HUES48 (cell line): ENCODE measurements around the gene RBM20.

Source experiments
- H3K27ac ChIP-seq: one replicate; pipeline ENCODE4 v1.7.0; 2013; ENCODE audit warnings: low read depth, low read length, inconsistent platforms
- H3K27me3 ChIP-seq: 2 replicates; pipeline ENCODE4 v1.6.1; 2013; ENCODE audit warnings: mild to moderate bottlenecking, low read length; ENCODE audit not compliant: control insufficient read depth, insufficient read depth
- H3K36me3 ChIP-seq: 2 replicates; pipeline ENCODE4 v1.6.1; 2013; ENCODE audit warnings: low read length; ENCODE audit not compliant: control insufficient read depth, insufficient read depth
- H3K4me1 ChIP-seq: 2 replicates; pipeline ENCODE4 v1.6.1; 2013; ENCODE audit warnings: mild to moderate bottlenecking, low read length; ENCODE audit not compliant: control insufficient read depth, insufficient read depth
- H3K4me3 ChIP-seq: 2 replicates; pipeline ENCODE4 v1.5.1; 2013; ENCODE audit warnings: mild to moderate bottlenecking, low read depth, low read length
- H3K9ac ChIP-seq: 2 replicates; pipeline ENCODE4 v1.6.1; 2013; ENCODE audit warnings: mild to moderate bottlenecking, low read depth, low read length, moderate library complexity
- H3K9me3 ChIP-seq: 2 replicates; pipeline ENCODE4 v1.6.1; 2013; ENCODE audit warnings: low read length; ENCODE audit not compliant: control insufficient read depth, insufficient read depth

Gene RBM20

DNA sequence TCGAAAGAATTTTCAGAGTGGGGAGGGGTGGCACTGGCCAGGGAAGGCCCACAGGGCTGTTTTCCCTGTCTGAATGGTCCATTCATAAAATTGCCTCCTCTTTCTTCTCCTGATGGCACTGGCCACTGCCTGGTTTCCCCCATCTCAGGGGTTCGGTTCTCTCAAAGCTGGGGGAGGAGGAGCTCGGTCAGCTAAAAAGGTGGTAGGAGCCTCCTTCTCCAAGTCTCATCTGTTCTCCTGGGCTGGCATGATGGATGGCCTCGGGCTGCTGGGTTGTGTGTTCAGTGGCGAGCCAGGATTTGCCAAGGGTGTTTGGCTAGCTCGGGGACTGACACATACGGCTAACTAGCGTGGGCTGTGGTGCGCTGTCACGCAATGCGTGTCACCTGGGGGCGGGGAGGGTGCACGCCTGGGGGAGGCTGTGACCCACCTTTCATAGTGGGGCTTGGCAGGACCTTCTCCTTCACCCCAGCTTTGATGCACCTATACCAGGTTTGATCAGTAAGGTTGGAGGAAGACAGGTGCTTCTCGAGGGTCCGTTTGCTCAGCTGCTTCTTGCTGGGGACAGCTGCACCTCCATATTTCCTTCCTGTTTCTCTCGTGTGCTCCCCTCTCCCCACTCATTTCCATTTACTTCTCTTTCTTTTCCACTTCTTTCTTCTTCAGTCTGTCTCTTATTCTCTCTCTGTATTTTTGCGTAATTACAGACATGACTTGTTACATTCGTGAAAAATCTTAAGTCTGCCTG, 36.3 kb downstream of the RBM20 start:
- H3K27me3 ChIP-seq: no peaks in the 10 kb centered on the region
- H3K4me3 ChIP-seq: no peak overlapping the region
- H3K36me3 ChIP-seq: no peaks in the 10 kb centered on the region
- H3K4me1 ChIP-seq: peaks cover 18% of the 10 kb centered on the region
- no peak overlapping the region for H3K27ac ChIP-seq
- no peak overlapping the region for H3K9ac ChIP-seq
- H3K9me3 ChIP-seq: no peaks in the 10 kb centered on the region

DNA sequence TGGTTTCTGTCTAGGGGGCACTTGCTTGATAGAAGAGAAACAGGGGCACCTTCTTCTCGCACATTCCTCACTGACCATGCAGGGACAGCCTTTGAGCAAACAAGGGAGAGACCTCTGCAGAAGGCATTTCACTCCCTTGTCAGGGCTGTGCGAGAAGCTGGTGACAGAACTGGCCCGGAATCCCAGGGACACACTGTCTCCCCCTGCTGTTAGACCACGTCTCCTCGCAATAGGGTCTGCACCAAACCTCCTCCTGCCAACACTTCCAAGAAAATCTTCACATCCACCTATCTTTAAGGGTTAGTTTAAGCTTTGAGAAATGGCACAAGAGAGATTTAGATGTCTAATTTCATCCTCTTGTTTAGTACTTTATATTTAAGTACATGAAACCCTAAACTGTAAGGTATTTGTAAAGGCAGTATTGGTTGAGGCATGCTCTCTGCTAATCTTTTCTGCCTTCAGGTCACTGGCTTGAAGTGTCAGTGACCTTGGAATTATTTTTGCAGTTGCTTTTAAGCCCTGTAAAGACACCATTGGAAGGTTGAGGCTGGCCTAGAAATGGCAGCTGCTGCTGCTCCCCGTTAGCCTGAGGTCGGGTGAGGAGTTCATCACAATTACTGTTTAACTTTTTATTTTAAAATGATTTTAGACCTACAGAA, 37.0 kb downstream of the RBM20 start:
- no peak overlapping the region for H3K9ac ChIP-seq
- no peaks in the 10 kb centered on the region for H3K9me3 ChIP-seq
- H3K27me3 ChIP-seq: no peaks in the 10 kb centered on the region
- peak overlapping the region; percentile 39 for H3K27ac ChIP-seq
- no peaks in the 10 kb centered on the region for H3K36me3 ChIP-seq
- no peak overlapping the region for H3K4me3 ChIP-seq
- H3K4me1 ChIP-seq: peaks cover 19% of the 10 kb centered on the region

DNA sequence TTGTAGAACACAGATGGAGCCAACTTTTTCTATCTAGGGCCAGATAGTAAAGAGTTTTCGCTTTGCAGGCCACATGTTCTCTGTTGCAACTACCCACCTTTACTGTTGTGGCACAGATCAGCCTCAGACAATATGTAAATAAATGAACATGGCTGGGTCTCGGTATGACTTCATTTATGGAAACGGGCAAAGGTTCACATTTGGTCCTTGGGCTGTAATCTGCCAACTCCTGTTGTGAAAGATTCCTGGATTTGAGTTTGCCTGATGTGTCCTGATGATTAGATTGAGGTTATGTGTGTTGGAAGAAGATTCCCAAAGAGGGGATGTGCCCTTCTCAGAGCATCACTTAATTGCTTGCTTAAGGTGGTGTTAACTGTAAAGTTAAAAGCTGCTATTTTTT, 38.2 kb downstream of the RBM20 start:
- Histone ChIP-seq H3K4me1 (peaks cover 19% of the 10 kb centered on the region), H3K36me3 (no peaks in the 10 kb centered on the region), H3K4me3 (no peak overlapping the region), H3K27me3 (no peaks in the 10 kb centered on the region), H3K27ac (no peak overlapping the region), H3K9ac (no peak overlapping the region), H3K9me3 (no peaks in the 10 kb centered on the region)

DNA sequence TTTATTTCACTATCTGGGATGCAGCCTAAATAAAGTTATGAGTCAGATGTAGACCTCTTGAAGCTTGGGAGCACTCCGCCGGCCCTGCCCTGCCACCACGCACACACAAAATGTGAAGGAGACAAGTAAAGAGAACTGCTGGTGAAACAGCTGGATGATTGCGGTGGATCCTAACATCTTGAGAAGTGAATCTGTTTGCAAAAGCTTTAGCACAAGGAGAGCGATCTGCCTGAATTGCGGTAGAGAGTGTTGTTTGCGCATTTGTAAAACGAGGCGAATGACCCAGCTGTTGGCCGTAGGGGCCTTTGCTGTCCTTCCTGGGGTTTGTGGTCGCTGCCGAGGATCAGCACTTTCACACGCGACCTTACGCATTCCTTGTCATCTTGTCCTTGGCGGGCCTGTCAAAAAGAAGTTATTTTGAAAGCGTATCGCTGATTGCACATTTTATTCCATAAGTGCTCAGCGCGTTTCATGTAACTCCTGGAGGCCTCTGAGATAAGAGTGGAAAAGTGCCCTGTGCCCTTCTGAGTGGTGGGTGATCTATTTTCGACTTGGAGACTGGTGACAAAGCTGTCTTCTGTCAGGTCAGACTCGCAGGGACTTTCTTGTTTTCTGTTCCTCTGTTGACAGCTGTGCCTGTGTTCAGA, 40.8 kb downstream of the RBM20 start:
- peaks cover 19% of the 10 kb centered on the region for H3K4me1 ChIP-seq
- H3K9me3 ChIP-seq: no peaks in the 10 kb centered on the region
- H3K9ac ChIP-seq: no peak overlapping the region
- no peaks in the 10 kb centered on the region for H3K27me3 ChIP-seq
- H3K36me3 ChIP-seq: no peaks in the 10 kb centered on the region
- H3K27ac ChIP-seq: peak overlapping the region; percentile 9
- no peak overlapping the region for H3K4me3 ChIP-seq

DNA sequence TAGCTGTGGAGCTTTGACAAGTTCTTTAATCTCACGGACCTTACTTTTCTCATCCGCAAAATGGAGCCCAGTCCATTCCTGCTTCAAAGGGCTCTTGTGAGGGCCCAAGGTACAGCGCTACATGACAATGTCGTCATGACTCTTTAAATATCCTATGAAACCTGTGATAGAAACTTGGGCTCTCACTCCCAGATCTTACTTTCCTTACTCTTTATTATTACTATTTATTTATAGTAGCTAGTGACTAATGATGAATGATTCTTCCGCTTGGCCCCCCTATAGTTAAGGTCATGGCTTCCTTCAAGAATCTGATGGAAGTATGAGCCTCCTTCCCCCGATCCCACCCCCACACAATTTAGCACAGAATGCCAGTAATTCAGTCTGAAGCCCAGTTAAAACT, 41.9 kb downstream of the RBM20 start:
- Histone ChIP-seq H3K4me3 (no peak overlapping the region), H3K36me3 (no peaks in the 10 kb centered on the region), H3K9me3 (no peaks in the 10 kb centered on the region; the same call in 1 of the 2 replicates), H3K4me1 (peaks cover 11% of the 10 kb centered on the region), H3K27me3 (no peaks in the 10 kb centered on the region), H3K9ac (no peak overlapping the region), H3K27ac (no peak overlapping the region)

DNA sequence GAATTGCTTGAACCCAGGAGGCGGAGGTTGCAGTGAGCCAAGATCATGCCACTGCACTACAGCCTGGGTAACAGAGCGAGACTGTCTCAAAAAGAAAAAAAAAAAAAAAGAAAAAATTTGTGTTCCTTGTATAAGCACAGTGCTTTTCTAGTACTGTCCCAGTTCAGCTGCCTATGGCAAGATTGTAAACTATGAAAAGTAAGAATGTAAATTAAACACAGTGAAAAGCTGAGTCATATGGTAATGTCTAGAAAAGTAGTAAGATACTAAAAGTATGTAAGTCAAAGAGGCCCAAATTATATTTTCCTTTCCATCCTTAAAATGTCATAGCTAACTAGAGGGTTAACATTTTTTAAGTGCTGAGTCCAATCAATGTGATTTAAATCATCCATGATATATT, 42.8 kb downstream of the RBM20 start:
- peaks cover 11% of the 10 kb centered on the region for H3K4me1 ChIP-seq
- H3K27ac ChIP-seq: no peak overlapping the region
- H3K27me3 ChIP-seq: no peaks in the 10 kb centered on the region
- H3K9me3 ChIP-seq: peaks cover 2% of the 10 kb centered on the region
- no peak overlapping the region for H3K4me3 ChIP-seq
- H3K9ac ChIP-seq: no peak overlapping the region
- no peaks in the 10 kb centered on the region for H3K36me3 ChIP-seq

DNA sequence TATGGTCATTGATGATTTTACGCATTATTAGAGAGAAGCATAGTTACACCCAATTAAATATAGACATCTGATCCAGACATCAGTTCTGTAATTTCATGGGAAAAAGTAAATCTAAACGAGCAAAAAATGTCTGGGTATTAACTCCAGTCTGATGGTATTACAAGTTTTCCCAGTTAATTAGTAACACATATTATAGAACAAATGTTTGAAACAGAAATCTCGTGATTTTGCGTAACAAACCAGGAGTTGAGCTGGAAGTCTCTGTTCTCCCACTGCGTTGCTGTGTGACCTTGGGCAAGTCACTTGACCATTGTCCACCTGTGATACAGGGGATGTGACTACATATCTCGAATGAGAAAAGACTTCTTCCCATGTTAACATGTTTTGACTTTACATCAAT, 43.3 kb downstream of the RBM20 start:
- Histone ChIP-seq H3K4me3 (no peak overlapping the region), H3K9me3 (peaks cover 6% of the 10 kb centered on the region), H3K27me3 (no peaks in the 10 kb centered on the region), H3K36me3 (no peaks in the 10 kb centered on the region), H3K4me1 (peaks cover 12% of the 10 kb centered on the region), H3K9ac (no peak overlapping the region), H3K27ac (no peak overlapping the region)

DNA sequence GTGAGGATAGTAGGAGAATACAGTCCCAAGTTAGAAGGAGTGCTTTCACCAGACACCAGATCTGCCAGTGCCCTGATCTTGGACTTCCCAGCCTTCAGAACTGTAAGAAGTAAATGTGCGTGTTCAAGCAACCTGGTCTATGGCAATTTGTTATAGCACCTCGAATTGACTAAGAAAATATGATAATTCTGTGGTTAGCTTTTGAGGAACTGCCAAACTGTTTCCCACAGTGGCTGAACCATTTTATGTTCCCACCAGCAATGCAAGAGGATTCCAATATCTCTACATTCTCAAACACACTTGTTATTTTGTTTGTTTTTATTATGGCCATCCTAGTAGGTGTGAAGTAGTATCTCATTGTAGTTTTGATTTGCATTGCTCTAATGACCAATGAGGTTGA, 47.0 kb downstream of the RBM20 start:
- no peaks in the 10 kb centered on the region for H3K36me3 ChIP-seq
- H3K4me1 ChIP-seq: peaks cover 10% of the 10 kb centered on the region; the same call in 1 of the 2 replicates
- no peak overlapping the region for H3K27ac ChIP-seq
- peaks cover 6% of the 10 kb centered on the region for H3K9me3 ChIP-seq
- no peak overlapping the region for H3K9ac ChIP-seq
- no peak overlapping the region for H3K4me3 ChIP-seq
- H3K27me3 ChIP-seq: no peaks in the 10 kb centered on the region

DNA sequence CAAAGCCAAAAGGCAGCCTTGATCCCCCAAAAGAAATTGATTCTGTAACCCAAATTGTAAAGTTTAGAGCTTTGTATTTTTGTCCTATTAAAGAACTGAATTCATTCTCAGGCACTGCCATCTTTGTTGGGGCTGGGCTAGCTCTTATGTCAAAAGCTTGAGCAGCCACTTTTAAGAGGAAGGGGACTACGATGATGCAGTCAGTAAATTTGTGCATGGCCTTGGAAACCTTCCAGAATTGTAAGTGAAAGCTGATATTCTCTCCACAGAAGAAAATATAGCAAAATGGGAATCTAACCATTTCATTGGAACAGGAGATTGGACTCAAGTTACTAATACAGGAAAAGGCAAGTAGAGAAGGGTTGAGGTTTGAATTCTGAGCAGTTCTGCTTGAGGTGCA, 50.1 kb downstream of the RBM20 start:
- Histone ChIP-seq H3K27me3 (no peaks in the 10 kb centered on the region), H3K9me3 (peaks cover 6% of the 10 kb centered on the region)

DNA sequence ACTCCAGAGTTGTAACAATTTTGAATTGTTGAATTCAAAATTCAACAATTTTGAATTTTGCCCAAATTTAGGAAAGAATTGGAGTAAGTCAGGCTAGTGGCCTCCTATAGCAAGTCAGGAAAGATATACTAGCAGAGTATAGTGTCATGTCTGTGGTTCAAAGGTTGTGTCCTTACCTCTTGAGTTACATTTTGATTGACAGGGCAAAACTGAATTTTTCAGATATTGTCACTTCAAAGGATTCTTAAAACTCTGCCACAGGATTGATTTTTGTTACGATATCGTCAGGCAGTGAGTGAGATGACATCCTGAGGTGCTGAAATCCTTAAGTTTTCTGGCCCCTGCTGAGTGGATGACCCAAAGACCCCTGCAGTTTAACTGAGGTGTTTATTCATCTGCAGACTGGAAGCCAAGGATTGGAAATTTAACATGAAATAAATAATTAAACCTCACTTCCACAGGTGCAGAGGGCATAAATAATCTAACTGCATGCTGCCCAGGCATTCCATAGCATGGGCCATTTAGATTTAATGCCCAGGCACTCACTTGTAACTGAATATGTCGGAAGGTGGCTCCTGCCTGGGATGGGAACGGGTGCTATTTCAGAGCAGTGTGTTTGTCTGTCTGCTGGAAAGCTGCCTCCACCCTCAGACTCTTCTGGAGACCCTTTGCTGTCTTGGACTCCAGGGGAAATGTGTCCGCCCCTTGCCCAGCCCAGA, 50.8 kb downstream of the RBM20 start:
- no peak overlapping the region for H3K9ac ChIP-seq
- no peak overlapping the region for H3K4me3 ChIP-seq
- H3K9me3 ChIP-seq: peaks cover 6% of the 10 kb centered on the region
- H3K27me3 ChIP-seq: no peaks in the 10 kb centered on the region
- H3K36me3 ChIP-seq: no peaks in the 10 kb centered on the region
- no peak overlapping the region for H3K27ac ChIP-seq
- peaks cover 10% of the 10 kb centered on the region; the same call in 1 of the 2 replicates for H3K4me1 ChIP-seq

More for the DNA sequence above, 50.1 kb downstream of the RBM20 start:
- H3K4me3 ChIP-seq: no peak overlapping the region
- no peak overlapping the region for H3K27ac ChIP-seq
- H3K9ac ChIP-seq: no peak overlapping the region
- H3K4me1 ChIP-seq: peaks cover 10% of the 10 kb centered on the region; the same call in 1 of the 2 replicates
- H3K36me3 ChIP-seq: no peaks in the 10 kb centered on the region
